Neuronal stem cell (in vitro differentiated cells): ENCODE data around the gene TPD52L1.

Experiments
- DNase-seq: peaks from one replicate; pipeline ENCODE4 v3.0.0-alpha.2; 2013; ENCODE audit warnings: low spot score
- H2AFZ ChIP-seq: one replicate; pipeline ENCODE4 v1.6.1; 2013; ENCODE audit warnings: mild to moderate bottlenecking, low read length, inconsistent platforms
- H2AK5ac ChIP-seq: 2 replicates; pipeline ENCODE4 v1.6.1; 2013; ENCODE audit warnings: low read depth, mild to moderate bottlenecking, inconsistent platforms, low read length, moderate library complexity, mixed read lengths
- H2BK120ac ChIP-seq: 2 replicates; pipeline ENCODE4 v1.6.1; 2013; ENCODE audit warnings: low read depth, mild to moderate bottlenecking, inconsistent platforms, low read length, moderate library complexity, mixed read lengths
- H2BK12ac ChIP-seq: one replicate; pipeline ENCODE4 v1.6.1; 2013; ENCODE audit warnings: low read length, inconsistent platforms
- H2BK15ac ChIP-seq: 2 replicates; pipeline ENCODE4 v1.6.1; 2013; ENCODE audit warnings: mild to moderate bottlenecking, low read length, inconsistent platforms, mixed read lengths
- H2BK5ac ChIP-seq: one replicate; pipeline ENCODE4 v1.6.1; 2013; ENCODE audit warnings: inconsistent platforms, mild to moderate bottlenecking, low read length, moderate library complexity
- H3K14ac ChIP-seq: one replicate; pipeline ENCODE4 v1.6.1; 2013; ENCODE audit warnings: low read length, inconsistent platforms
- H3K18ac ChIP-seq: 2 replicates; pipeline ENCODE4 v1.6.1; 2013; ENCODE audit warnings: low read length, inconsistent platforms
- H3K23ac ChIP-seq: 2 replicates; pipeline ENCODE4 v1.6.1; 2013; ENCODE audit warnings: low read depth, mild to moderate bottlenecking, mixed read lengths, low read length, inconsistent platforms; ENCODE audit not compliant: poor library complexity
- H3K27ac ChIP-seq: replicated peaks from 3 replicates; pipeline ENCODE4 v1.5.1; 2013; ENCODE audit warnings: low read length, inconsistent platforms
- H3K27me3 ChIP-seq, 3 experiments: 2 replicates each; pipeline ENCODE4 v1.6.1; 2013; ENCODE audit warnings: low read length in 3 of 3, mild to moderate bottlenecking in 2 of 3, inconsistent platforms in 1 of 3, low read depth in 1 of 3, mixed read lengths in 1 of 3, moderate library complexity in 1 of 3; ENCODE audit not compliant: control insufficient read depth in 3 of 3, insufficient read depth in 3 of 3
- H3K36me3 ChIP-seq, 2 donors: replicated peaks in 1 of 2; 2 replicates each; pipeline ENCODE4 v1.6.1; 2013; ENCODE audit warnings: low read length in 2 of 2; ENCODE audit not compliant: control insufficient read depth in 2 of 2, insufficient read depth in 2 of 2
- H3K4ac ChIP-seq: 2 replicates; pipeline ENCODE4 v1.6.1; 2013; ENCODE audit warnings: inconsistent platforms, mild to moderate bottlenecking, low read length, moderate library complexity
- H3K4me1 ChIP-seq, 2 donors: 1 replicate in 1 of 2; 2 replicates in 1 of 2; pipeline ENCODE4 v1.6.1; 2013; ENCODE audit warnings: low read length in 2 of 2, low read depth in 1 of 2; ENCODE audit not compliant: control insufficient read depth in 2 of 2, insufficient read depth in 1 of 2
- H3K4me2 ChIP-seq: one replicate; pipeline ENCODE4 v1.6.1; 2013; ENCODE audit warnings: mild to moderate bottlenecking, low read length, inconsistent platforms; ENCODE audit not compliant: insufficient read depth, poor library complexity, severe bottlenecking
- H3K4me3 ChIP-seq, 2 donors: 2 replicates each; pipeline ENCODE4 v1.5.1; 2013; ENCODE audit warnings: low read length in 2 of 2, mild to moderate bottlenecking in 2 of 2, inconsistent platforms in 1 of 2, moderate library complexity in 1 of 2
- H3K79me1 ChIP-seq: one replicate; pipeline ENCODE4 v1.6.1; 2013; ENCODE audit warnings: low read depth, mild to moderate bottlenecking, inconsistent platforms, low read length, moderate library complexity
- H3K9ac ChIP-seq: one replicate; pipeline ENCODE4 v1.6.1; 2013; ENCODE audit warnings: mild to moderate bottlenecking, low read depth, low read length, inconsistent platforms; ENCODE audit not compliant: poor library complexity
- H3K9me3 ChIP-seq, 2 donors: replicated peaks in 1 of 2; 2 replicates each; pipeline versions ENCODE3 to v1.6.1; 2013; ENCODE audit warnings: low read length in 2 of 2, mild to moderate bottlenecking in 2 of 2, inconsistent platforms in 1 of 2, low read depth in 1 of 2, mixed read lengths in 1 of 2, moderate library complexity in 1 of 2; ENCODE audit not compliant: control insufficient read depth in 2 of 2, insufficient read depth in 1 of 2
- H4K8ac ChIP-seq: one replicate; pipeline ENCODE4 v1.6.1; 2013; ENCODE audit warnings: low read depth, mild to moderate bottlenecking, inconsistent platforms, low read length, moderate library complexity
- H4K91ac ChIP-seq: one replicate; pipeline ENCODE4 v1.6.1; 2013; ENCODE audit warnings: low read length, low read depth, mild to moderate bottlenecking, inconsistent platforms; ENCODE audit not compliant: poor library complexity
- WGBS, 2 donors: extraction: QIAGEN DNeasy Blood & Tissue Kit; methylation state at CpG; one replicate each; pipeline ENCODE4 v1.1.7; 2013; ENCODE audit warnings: missing lambda C conversion rate in 2 of 2, mixed read lengths in 1 of 2; ENCODE audit not compliant: insufficient read length in 2 of 2, insufficient replicate concordance in 1 of 2; ENCODE audit errors: extremely low coverage in 2 of 2; 5-methylcytosine and 5-hydroxymethylcytosine counted together

TPD52L1 gene

DNA sequence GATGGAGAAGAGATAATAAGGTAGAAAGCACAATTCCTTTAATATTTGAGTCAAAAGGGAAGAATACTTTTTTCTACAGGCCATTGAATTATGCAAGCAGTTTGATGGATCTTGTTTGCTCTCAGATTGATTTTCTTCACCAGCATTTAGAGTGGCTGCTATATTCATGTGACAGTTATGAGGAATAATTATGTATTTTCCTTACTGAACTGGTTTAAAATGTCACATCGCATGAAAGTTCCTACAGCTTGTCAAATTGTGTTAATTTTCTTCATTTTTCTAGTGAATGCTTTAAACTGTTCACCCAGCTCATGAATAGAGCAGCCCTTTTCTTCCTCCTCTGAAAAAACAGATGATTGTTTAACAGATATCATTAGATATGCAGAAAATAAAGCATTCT, 37.4 kb upstream of the TPD52L1 start:
- no peak overlapping the region for H2BK12ac ChIP-seq
- no peak for DNase-seq
- no peak overlapping the region for H3K4me3 ChIP-seq
- no peak overlapping the region for H2AFZ ChIP-seq
- no peaks in the 10 kb centered on the region for H3K4me1 ChIP-seq
- no peak overlapping the region for H2AK5ac ChIP-seq
- no peaks in the 10 kb centered on the region for H3K36me3 ChIP-seq
- H2BK5ac ChIP-seq = no peak overlapping the region
- H3K14ac ChIP-seq = no peak overlapping the region
- no peak overlapping the region for H2BK15ac ChIP-seq
- H3K4me2 ChIP-seq = no peak overlapping the region
- H4K8ac ChIP-seq = no peak overlapping the region
- no peak overlapping the region for H3K4ac ChIP-seq
- no peak overlapping the region for H3K27ac ChIP-seq
- no peaks in the 10 kb centered on the region for H3K79me1 ChIP-seq
- WGBS, 2 donors = no CpG with 5 or more reads among the region's 1 CpG
- H4K91ac ChIP-seq = no peak overlapping the region
- no peak overlapping the region for H3K23ac ChIP-seq
- peaks cover 0 to 9% of the 10 kb centered on the region in 2 donors for H3K9me3 ChIP-seq
- no peaks in the 10 kb centered on the region for H3K27me3 ChIP-seq
- no peak overlapping the region for H3K18ac ChIP-seq
- H2BK120ac ChIP-seq = no peak overlapping the region
- no peak overlapping the region for H3K9ac ChIP-seq

DNA sequence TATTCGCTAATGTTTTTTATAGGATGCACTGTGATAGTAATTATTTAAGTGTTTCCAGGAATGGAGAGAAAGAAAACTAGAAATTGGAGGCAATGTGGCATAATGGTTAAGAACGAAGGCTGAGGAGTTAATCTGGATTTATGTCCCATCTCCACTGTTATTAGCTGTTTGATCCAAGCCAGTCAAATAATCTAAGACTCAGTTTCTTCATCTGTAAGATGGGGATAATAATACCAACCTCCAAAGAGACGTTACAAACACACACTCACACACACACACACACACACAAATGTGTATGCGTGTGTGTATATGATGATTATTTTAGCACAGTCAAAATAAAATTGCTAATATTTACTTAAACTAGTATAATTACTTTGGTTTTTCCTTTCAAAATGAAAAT, 36.9 kb upstream of the TPD52L1 start:
- no peaks in the 10 kb centered on the region for H3K36me3 ChIP-seq
- no peak overlapping the region for H2BK120ac ChIP-seq
- no peak overlapping the region for H3K14ac ChIP-seq

DNA sequence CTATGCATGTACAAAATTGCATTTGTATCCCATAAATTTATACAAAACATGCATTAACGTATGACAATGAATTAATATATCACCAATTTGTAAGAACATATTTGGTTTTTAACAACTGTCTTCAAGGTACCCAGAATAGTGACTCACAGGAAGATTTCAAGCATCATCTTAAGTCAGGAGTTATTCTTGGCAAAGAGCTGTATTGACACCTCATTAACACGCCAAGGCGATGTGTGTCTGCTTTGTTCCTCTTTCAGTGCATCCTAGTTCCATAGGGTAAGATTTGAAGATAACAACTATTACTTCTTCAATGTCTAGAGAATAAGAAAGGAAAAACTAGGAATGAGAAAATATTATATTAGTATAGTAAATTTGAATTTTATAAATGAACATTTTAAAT, 35.8 kb upstream of the TPD52L1 start:
- Histone ChIP-seq H3K9me3 (peaks cover 0 to 3% of the 10 kb centered on the region in 2 donors), H3K27ac (no peak overlapping the region)
- no CpG with 5 or more reads among the region's 3 CpGs for whole genome bisulfite sequencing, 2 donors

More for the DNA sequence above, 36.9 kb upstream of the TPD52L1 start:
- Histone ChIP-seq H2BK12ac (no peak overlapping the region), H3K4ac (no peak overlapping the region), H3K4me3 (no peak overlapping the region), H3K18ac (no peak overlapping the region), H3K9me3 (peaks cover 0 to 8% of the 10 kb centered on the region in 2 donors), H3K9ac (no peak overlapping the region), H2BK5ac (no peak overlapping the region), H2AFZ (no peak overlapping the region), H3K4me2 (no peak overlapping the region), H3K27me3 (no peaks in the 10 kb centered on the region), H4K91ac (no peak overlapping the region), H3K27ac (no peak overlapping the region), H2BK15ac (no peak overlapping the region), H3K4me1 (no peaks in the 10 kb centered on the region), H3K79me1 (no peaks in the 10 kb centered on the region), H4K8ac (no peak overlapping the region), H2AK5ac (no peak overlapping the region), H3K23ac (no peak overlapping the region)
- no peak for DNase-seq
- no CpG with 5 or more reads among the region's 4 CpGs for WGBS, 2 donors

DNA sequence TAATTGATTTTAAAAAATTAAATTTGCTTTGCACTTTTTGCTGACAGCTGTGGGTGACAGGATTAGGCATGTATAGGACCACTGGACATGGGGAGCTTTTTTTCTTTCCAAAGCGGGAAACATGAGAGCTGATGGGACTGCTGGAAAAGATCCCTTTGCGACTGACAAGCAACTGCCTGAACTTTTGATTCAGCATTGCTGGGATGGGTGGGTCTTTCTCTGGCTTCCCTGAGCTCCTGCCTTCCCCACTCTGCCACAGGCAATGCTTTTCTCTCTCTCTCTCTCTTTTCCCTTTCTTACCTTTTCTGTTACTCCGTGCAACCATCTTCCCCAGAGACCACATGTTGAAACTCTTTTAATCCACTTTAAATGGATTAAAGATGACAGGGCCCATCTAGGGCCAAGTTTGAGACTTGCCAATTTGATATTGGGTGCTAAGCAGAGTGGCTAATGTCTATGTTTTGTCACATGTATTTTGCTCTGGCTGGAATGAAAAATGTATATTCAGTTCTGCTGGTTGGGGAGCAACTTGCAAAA, 33.5 kb upstream of the TPD52L1 start:
- DNase-seq = no peak
- WGBS, 2 donors = no CpG with 5 or more reads among the region's 3 CpGs
- Histone ChIP-seq H4K8ac (no peak overlapping the region), H3K27me3 (no peaks in the 10 kb centered on the region), H3K4me3 (no peak overlapping the region), H2BK5ac (no peak overlapping the region), H2AFZ (no peak overlapping the region), H4K91ac (no peak overlapping the region), H2BK12ac (no peak overlapping the region), H3K4me2 (no peak overlapping the region), H3K79me1 (no peaks in the 10 kb centered on the region), H3K14ac (no peak overlapping the region), H3K4ac (no peak overlapping the region), H3K36me3 (no peaks in the 10 kb centered on the region), H3K9ac (no peak overlapping the region), H3K18ac (no peak overlapping the region), H3K9me3 (no peaks in the 10 kb centered on the region), H3K23ac (no peak overlapping the region), H3K27ac (no peak overlapping the region), H2BK15ac (no peak overlapping the region), H2BK120ac (no peak overlapping the region), H3K4me1 (no peaks in the 10 kb centered on the region), H2AK5ac (no peak overlapping the region)

More for the DNA sequence above, 35.8 kb upstream of the TPD52L1 start:
- no peak overlapping the region for H4K91ac ChIP-seq
- H3K4me1 ChIP-seq = no peaks in the 10 kb centered on the region
- no peak overlapping the region for H2AK5ac ChIP-seq
- H3K18ac ChIP-seq = no peak overlapping the region
- no peak overlapping the region for H3K4ac ChIP-seq
- no peak overlapping the region for H2BK5ac ChIP-seq
- H2BK12ac ChIP-seq = no peak overlapping the region
- no peak overlapping the region for H4K8ac ChIP-seq
- no peaks in the 10 kb centered on the region for H3K27me3 ChIP-seq
- H3K9ac ChIP-seq = no peak overlapping the region
- H3K4me3 ChIP-seq = no peak overlapping the region
- H2AFZ ChIP-seq = no peak overlapping the region
- no peaks in the 10 kb centered on the region for H3K79me1 ChIP-seq
- H3K4me2 ChIP-seq = no peak overlapping the region
- DNase-seq = no peak
- no peak overlapping the region for H2BK120ac ChIP-seq
- H3K14ac ChIP-seq = no peak overlapping the region
- no peaks in the 10 kb centered on the region for H3K36me3 ChIP-seq
- no peak overlapping the region for H2BK15ac ChIP-seq
- no peak overlapping the region for H3K23ac ChIP-seq
